GM19467 (cell line): ENCODE data around the gene RTL10.
"Not testable (repeated sequence)": the region's sequence is repeated elsewhere in the genome, so short reads cannot be mapped to it uniquely, and the experiment has no call there.

Source experiments
- ATAC-seq: cut with Tn5 transposase; IDR thresholded peaks from one replicate; pipeline ENCODE4 v1.9.1; 2021; ENCODE audit warnings: mild to moderate bottlenecking, moderate library complexity; ENCODE audit not compliant: unreplicated experiment

RTL10 gene

GRCh38 chr22:19846620-19847344 is 7.9 kb downstream of the RTL10 start:
- ATAC-seq, result no peak

GRCh38 chr22:19845054-19845722 is 9.5 kb downstream of the RTL10 start:
- ATAC-seq, result no peak

- ATAC-seq, result no peak
Measured at GRCh38 chr22:19844377-19845053, 10.2 kb downstream of the RTL10 start.

- no peak for ATAC-seq
Measured at GRCh38 chr22:19843857-19844376, 10.8 kb downstream of the RTL10 start.

- ATAC-seq, result no peak
Measured at GRCh38 chr22:19843107-19843856, 11.4 kb downstream of the RTL10 start.

GRCh38 chr22:19842393-19843106 is 12.1 kb downstream of the RTL10 start:
- ATAC-seq, result no peak

- ATAC-seq, result no peak
Measured at GRCh38 chr22:19841641-19842392, 12.9 kb downstream of the RTL10 start.

- ATAC-seq, result no peak
Measured at GRCh38 chr22:19840955-19841640, 13.6 kb downstream of the RTL10 start.

- no peak for ATAC-seq
Measured at GRCh38 chr22:19840059-19840458, 14.6 kb downstream of the RTL10 start.

GRCh38 chr22:19837915-19838314 is 16.8 kb downstream of the RTL10 start:
- ATAC-seq, result no peak

GRCh38 chr22:19836512-19836911 is 18.2 kb downstream of the RTL10 start:
- no peak for ATAC-seq

- no peak for ATAC-seq
Measured at GRCh38 chr22:19834599-19834998, 20.1 kb downstream of the RTL10 start.

- not testable (repeated sequence) for ATAC-seq
Measured at GRCh38 chr22:19833327-19833726, 21.3 kb downstream of the RTL10 start.

GRCh38 chr22:19832476-19833108 is 22.1 kb downstream of the RTL10 start:
- no peak for ATAC-seq

- not testable (repeated sequence) for ATAC-seq
Measured at GRCh38 chr22:19831979-19832378, 22.7 kb downstream of the RTL10 start.

GRCh38 chr22:19831016-19831415 is 23.7 kb downstream of the RTL10 start:
- ATAC-seq, result no peak

GRCh38 chr22:19828035-19828401 is 26.7 kb downstream of the RTL10 start:
- ATAC-seq, result no peak

GRCh38 chr22:19827341-19828034 is 27.2 kb downstream of the RTL10 start:
- no peak for ATAC-seq
